Lung (tissue), 12 donors: ENCODE data around the gene WRAP73. TPM values are rescaled to one million over a fixed set of nuclear protein-coding genes. Genes with fewer than 3 reads are reported as not detected.

Experiments
- ATAC-seq: fragments of 200-7000 bp; cut with Tn5 transposase; one replicate; pipeline ENCODE4 v1.9.1; 2020; ENCODE audit warnings: moderate number of reproducible peaks; ENCODE audit not compliant: insufficient read depth, low FRiP score
- DNase-seq, 3 donors: peaks; one replicate each; pipeline ENCODE4 v3.0.0-alpha.2; 2013 to 2017
- H3K27ac ChIP-seq, 2 donors: one replicate each; pipeline ENCODE4 v1.5.1; 2013; ENCODE audit warnings: mild to moderate bottlenecking in 2 of 2, moderate library complexity in 2 of 2, control low read depth in 1 of 2, inconsistent platforms in 1 of 2, low read depth in 1 of 2, low read length in 1 of 2
- H3K27me3 ChIP-seq, 3 donors: one replicate each; pipeline ENCODE4 v1.5.1; 2013; ENCODE audit warnings: low read length in 2 of 3; ENCODE audit not compliant: control insufficient read depth in 3 of 3, insufficient read depth in 3 of 3
- H3K36me3 ChIP-seq, 4 donors: one replicate each; pipeline ENCODE4 v1.5.1; 2013; ENCODE audit warnings: low read length in 4 of 4, mild to moderate bottlenecking in 1 of 4, moderate library complexity in 1 of 4; ENCODE audit not compliant: control insufficient read depth in 4 of 4, insufficient read depth in 4 of 4
- H3K4me1 ChIP-seq, 5 donors: one replicate each; pipeline ENCODE4 v1.5.1; 2013; ENCODE audit warnings: low read length in 5 of 5, mild to moderate bottlenecking in 2 of 5, moderate library complexity in 1 of 5; ENCODE audit not compliant: control insufficient read depth in 5 of 5, insufficient read depth in 5 of 5
- H3K4me3 ChIP-seq: one replicate; pipeline ENCODE4 v1.5.1; 2013; ENCODE audit warnings: mild to moderate bottlenecking, control low read depth, moderate library complexity
- H3K9ac ChIP-seq, 2 donors: one replicate each; pipeline ENCODE4 v1.5.1; 2013; ENCODE audit warnings: low read length in 2 of 2, control low read depth in 1 of 2; ENCODE audit not compliant: insufficient read depth in 1 of 2
- H3K9me3 ChIP-seq, 4 donors: one replicate each; pipeline ENCODE4 v1.5.1; 2013; ENCODE audit warnings: low read length in 3 of 4, mild to moderate bottlenecking in 1 of 4, moderate library complexity in 1 of 4; ENCODE audit not compliant: control insufficient read depth in 4 of 4, insufficient read depth in 3 of 4
- WGBS, 2 donors: extraction: QIAGEN DNeasy Blood & Tissue Kit; methylation state at CpG; one replicate each; pipeline ENCODE4 v1.1.7; 2013; 5-methylcytosine and 5-hydroxymethylcytosine counted together
- polyA plus RNA-seq, 2 donors: library from polyadenylated mRNA; stranded (reverse); fragments of 200-250 nt; gene quantifications; one replicate each; pipeline ENCODE4 v1.2.1, GENCODE V29; 2013
- total RNA-seq, 2 donors: library from RNA; depleted of rRNA in 1 of 2; stranded (reverse); fragments of >200 nt in 1 of 2; gene quantifications; one replicate each; pipeline ENCODE4 v1.2.1, GENCODE V29; 2014 to 2021
- TF ChIP-seq, protein P1 (sequence below): IDR thresholded peaks from 2 replicates; pipeline ENCODE4 v1.5.1; 2012; ENCODE audit warnings: mild to moderate bottlenecking; ENCODE audit errors: control extremely low read depth, extremely low read depth
- donor health status: control.
- donor health status: control.
- donor health status: Bipolar disorder and iron deficiency.
- donor health status: healthy.
- donor health status: DM: yes; HTN: yes; CAD: no.

Gene WRAP73
- total and polyA plus RNA-seq, 4 donors: 17.3 to 25.3 (median 22.8) TPM

DNA sequence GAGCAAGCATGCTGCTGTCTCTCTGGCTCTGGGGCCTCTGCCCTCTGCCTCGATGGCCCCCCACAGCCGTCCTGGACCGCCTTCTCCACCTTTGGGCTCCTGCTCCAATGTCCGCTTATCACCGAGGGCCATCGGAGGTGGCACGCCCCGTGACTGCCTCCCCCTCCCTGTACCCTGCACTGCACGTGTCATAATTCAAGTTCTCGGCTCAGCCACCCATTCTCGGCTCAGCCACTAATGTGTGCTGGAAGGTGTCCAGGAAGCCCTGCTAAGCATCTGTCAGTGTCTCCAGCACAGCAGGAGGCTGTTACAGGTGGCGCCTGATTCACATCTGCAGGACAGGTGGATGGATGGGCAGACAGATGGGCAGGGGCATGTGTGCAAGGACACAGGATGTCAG lies 47.9 kb upstream of the WRAP73 start:
- no peak overlapping the region for H3K4me3 ChIP-seq
- 79 to 88% methylated on average over 12 of the region's 12 CpGs for WGBS, 2 donors
- DNase-seq: no peak
- H3K9ac ChIP-seq: no peak overlapping the region
- peaks cover 0 to 24% (median 0%) of the 10 kb centered on the region in 3 donors for H3K27me3 ChIP-seq
- TF ChIP-seq, protein P1, sequence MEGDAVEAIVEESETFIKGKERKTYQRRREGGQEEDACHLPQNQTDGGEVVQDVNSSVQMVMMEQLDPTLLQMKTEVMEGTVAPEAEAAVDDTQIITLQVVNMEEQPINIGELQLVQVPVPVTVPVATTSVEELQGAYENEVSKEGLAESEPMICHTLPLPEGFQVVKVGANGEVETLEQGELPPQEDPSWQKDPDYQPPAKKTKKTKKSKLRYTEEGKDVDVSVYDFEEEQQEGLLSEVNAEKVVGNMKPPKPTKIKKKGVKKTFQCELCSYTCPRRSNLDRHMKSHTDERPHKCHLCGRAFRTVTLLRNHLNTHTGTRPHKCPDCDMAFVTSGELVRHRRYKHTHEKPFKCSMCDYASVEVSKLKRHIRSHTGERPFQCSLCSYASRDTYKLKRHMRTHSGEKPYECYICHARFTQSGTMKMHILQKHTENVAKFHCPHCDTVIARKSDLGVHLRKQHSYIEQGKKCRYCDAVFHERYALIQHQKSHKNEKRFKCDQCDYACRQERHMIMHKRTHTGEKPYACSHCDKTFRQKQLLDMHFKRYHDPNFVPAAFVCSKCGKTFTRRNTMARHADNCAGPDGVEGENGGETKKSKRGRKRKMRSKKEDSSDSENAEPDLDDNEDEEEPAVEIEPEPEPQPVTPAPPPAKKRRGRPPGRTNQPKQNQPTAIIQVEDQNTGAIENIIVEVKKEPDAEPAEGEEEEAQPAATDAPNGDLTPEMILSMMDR: no peak
- no peaks in the 10 kb centered on the region for H3K4me1 ChIP-seq
- ATAC-seq: no peak
- no peaks in the 10 kb centered on the region for H3K9me3 ChIP-seq
- no peaks in the 10 kb centered on the region for H3K36me3 ChIP-seq
- no peak overlapping the region for H3K27ac ChIP-seq

DNA sequence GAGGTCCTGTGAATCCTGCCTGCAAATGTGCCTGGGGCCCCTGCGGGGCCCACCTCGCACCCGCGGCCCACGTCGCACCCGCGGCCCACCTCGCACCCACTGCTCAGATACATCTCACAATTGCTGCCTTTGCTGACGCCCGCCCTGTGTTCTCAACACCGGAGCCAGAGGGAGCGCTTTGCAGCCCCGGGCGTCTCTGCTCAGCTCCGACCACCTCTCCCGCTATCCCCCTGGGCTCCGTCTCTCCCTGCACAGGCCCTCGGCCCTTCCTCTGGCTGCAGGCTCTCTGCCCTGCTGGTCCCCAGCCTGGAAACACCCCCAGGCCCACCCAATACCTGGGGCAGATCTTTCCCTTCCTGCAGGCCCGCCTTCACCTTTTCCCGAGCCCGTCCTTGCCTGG lies 47.2 kb upstream of the WRAP73 start:
- H3K9ac ChIP-seq: no peak overlapping the region
- no peak for DNase-seq
- H3K27ac ChIP-seq: no peak overlapping the region
- TF ChIP-seq, protein P1: no peak
- H3K4me1 ChIP-seq: no peaks in the 10 kb centered on the region
- peaks cover 0 to 24% (median 0%) of the 10 kb centered on the region in 3 donors for H3K27me3 ChIP-seq
- H3K36me3 ChIP-seq: no peaks in the 10 kb centered on the region
- no peak for ATAC-seq
- H3K4me3 ChIP-seq: no peak overlapping the region
- no peaks in the 10 kb centered on the region for H3K9me3 ChIP-seq
- WGBS, 2 donors: 89 to 94% methylated on average over 22 of the region's 22 CpGs

DNA sequence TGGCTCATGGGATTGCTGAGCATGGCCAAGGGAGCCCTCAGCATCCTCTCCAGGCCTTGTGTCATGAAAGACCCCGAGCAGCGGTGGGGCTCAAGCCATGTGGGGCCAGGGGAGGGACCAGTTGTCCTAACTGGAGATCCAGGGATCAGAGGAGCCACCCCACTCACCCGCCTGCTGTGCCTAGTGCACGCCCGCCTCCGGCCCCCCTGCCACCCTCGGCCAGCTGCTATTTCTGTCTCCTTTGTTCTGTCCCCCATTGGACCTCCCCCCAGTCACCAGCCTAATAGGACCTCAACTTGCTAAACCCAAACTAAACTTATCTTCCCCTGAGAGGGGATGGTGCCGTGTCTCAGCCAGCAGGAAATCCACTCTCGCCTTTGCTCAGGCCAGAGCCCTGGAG lies 46.8 kb upstream of the WRAP73 start:
- DNase-seq: no peak
- H3K4me3 ChIP-seq: no peak overlapping the region
- no peak overlapping the region for H3K9ac ChIP-seq
- H3K4me1 ChIP-seq: no peaks in the 10 kb centered on the region
- H3K9me3 ChIP-seq: no peaks in the 10 kb centered on the region
- H3K36me3 ChIP-seq: no peaks in the 10 kb centered on the region
- TF ChIP-seq, protein P1: no peak
- H3K27me3 ChIP-seq: peaks cover 0 to 24% (median 0%) of the 10 kb centered on the region in 3 donors
- no peak overlapping the region for H3K27ac ChIP-seq
- no peak for ATAC-seq
- WGBS, 2 donors: 89 to 93% methylated on average over 9 of the region's 9 CpGs
